Measurements from ENCODE around the gene SMG6. TPM values are rescaled to one million over a fixed set of nuclear protein-coding genes. Genes with fewer than 3 reads are reported as not detected.

The SMG6 gene
- polyA plus RNA-seq, 1 of the 3 experiments (the other 2 are of a cell fraction), result 15.7 TPM

DNA sequence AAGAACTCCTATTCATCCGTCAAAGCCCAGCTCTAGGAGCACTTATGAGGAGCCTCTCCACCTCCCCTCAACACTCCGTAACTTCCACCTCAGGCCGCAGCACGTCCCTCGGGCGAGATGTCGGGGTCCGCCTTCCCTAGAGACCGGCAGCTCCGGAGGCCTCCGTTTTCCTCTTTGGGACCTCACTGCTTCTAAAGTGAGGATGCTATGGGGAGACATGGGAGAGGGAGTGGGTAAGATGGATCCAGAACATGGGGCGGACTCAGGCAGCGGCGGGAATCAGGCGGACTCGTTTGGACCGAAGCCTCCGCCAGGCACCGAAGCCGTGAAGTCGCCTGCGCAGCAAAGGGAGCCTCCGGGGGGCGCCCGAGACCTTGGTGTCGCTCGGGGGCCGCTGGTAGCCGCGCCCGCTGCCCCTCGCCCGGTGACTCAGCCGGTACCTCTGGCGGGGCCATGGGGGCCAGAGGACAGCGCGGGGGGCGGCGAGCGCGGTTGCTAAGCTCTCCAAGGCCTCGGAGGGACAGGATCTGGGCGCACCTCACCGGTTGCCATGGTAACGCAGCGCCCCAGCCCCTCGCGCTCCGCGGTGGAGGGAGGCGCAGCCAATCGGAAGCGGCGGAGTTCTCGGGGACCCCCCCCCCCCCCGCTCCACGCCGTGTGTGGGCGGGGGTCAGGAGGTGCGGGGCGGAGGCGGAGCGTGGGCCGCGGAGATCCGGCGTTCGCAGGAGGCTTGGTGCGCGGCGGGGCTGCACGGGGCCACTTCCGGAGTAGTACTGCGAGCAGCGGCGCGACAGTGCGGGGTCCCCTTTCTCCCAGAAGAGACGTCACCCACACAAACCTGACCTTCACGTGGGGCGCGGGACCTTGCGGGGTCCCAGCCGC lies 250.0 kb downstream of the SMG6 start:
- Histone ChIP-seq H3K79me2 (ENCODE audit: insufficient read depth) (no peaks in the 10 kb centered on the region), H3K9ac (no peak overlapping the region), H3K9me3 (no peaks in the 10 kb centered on the region), H3K27ac (ENCODE audit: low read depth in 2 of 2, low read length in 1 of 2) (no peak overlapping the region; a peak in 1 of 4 replicates), H3F3A (replicated peaks; ENCODE audit: insufficient read depth) (peaks cover 14% of the 10 kb centered on the region), H3K36me3 (replicated peaks in 1 of 2; ENCODE audit: control insufficient read depth in 1 of 2, insufficient read depth in 2 of 2, low read length in 1 of 2) (peaks cover 0 to 2% of the 10 kb centered on the region in 2 experiments), H3K4me3 (ENCODE audit: low read depth in 2 of 2, low read length in 1 of 2) (peak overlapping the region in 1 of 2 experiments; percentile 57; a peak in 3 of 4 replicates), H3K9me2 (no peaks in the 10 kb centered on the region), H3K4me2 (peak overlapping the region; percentile 33; the same call in 1 of the 2 replicates), H2AFZ (ENCODE audit: low read depth) (no peak overlapping the region), H4K20me1 (ENCODE audit: insufficient read depth) (peaks cover 5% of the 10 kb centered on the region; the same call in 1 of the 2 replicates), H3K27me3 (ENCODE audit: insufficient read depth) (no peaks in the 10 kb centered on the region), H3K4me1 (ENCODE audit: control insufficient read depth in 1 of 2, insufficient read depth in 2 of 2, low read depth in 1 of 2, low read length in 1 of 2) (peaks cover 3 to 14% of the 10 kb centered on the region in 2 experiments; a peak in 2 of 4 replicates)
- peak; percentile 68 for DNase-seq
- POLR2A ChIA-PET, result interaction anchor here (1.1 kb wide), 1 partner anchor 91 kb away, joined by 3 read pairs; no protein-coding TSS in a partner anchor
- CTCF ChIA-PET, result interaction anchor here (0.6 to 8.0 kb wide), 39 partner anchors 11 to 295 kb away, joined by 3 to 185 read pairs (median 6); no protein-coding TSS in a partner anchor
- WGBS (ENCODE audit: low lambda C conversion rate), result 65% methylated on average over 36 of the region's 84 CpGs
- TF ChIP-seq RXRA (IDR thresholded peaks at IDR 0.05; ENCODE audit: borderline replicate concordance, low read depth) (no peak), EZH2phosphoT487 (IDR thresholded peaks at IDR 0.05; ENCODE audit: borderline replicate concordance, low read depth) (no peak), MXI1 (IDR thresholded peaks at IDR 0.05; ENCODE audit: low read depth, low read length) (no peak), ELF1 (IDR thresholded peaks at IDR 0.05) (no peak), FOSL2 (IDR thresholded peaks at IDR 0.05; ENCODE audit: borderline replicate concordance, low read depth) (no peak), GABPA (IDR thresholded peaks at IDR 0.05; ENCODE audit: low read depth) (no peak), RFX5 (IDR thresholded peaks at IDR 0.05; ENCODE audit: low read length) (no peak), JUND (IDR thresholded peaks at IDR 0.05) (no peak), SIN3A (IDR thresholded peaks at IDR 0.05; ENCODE audit: borderline replicate concordance, low read depth, low read length) (no peak), MEF2A (IDR thresholded peaks at IDR 0.05; ENCODE audit: borderline replicate concordance, low read depth) (no peak), SMC3 (IDR thresholded peaks at IDR 0.05; ENCODE audit: low read depth, low read length) (peak; percentile 32; the same call in 1 of the 2 replicates), RCOR1 (IDR thresholded peaks at IDR 0.05; ENCODE audit: low read length) (no peak), TCF12 (IDR thresholded peaks at IDR 0.05) (no peak), RAD21 (IDR thresholded peaks at IDR 0.05; ENCODE audit: low read length) (peak; percentile 60), YY1 (IDR thresholded peaks at IDR 0.05; ENCODE audit: low read depth) (no peak), FOXM1 (IDR thresholded peaks at IDR 0.05; ENCODE audit: low read depth) (no peak)
- TF ChIP-seq, protein P1, sequence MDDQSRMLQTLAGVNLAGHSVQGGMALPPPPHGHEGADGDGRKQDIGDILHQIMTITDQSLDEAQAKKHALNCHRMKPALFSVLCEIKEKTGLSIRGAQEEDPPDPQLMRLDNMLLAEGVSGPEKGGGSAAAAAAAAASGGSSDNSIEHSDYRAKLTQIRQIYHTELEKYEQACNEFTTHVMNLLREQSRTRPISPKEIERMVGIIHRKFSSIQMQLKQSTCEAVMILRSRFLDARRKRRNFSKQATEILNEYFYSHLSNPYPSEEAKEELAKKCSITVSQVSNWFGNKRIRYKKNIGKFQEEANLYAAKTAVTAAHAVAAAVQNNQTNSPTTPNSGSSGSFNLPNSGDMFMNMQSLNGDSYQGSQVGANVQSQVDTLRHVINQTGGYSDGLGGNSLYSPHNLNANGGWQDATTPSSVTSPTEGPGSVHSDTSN (IDR thresholded peaks at IDR 0.05), result no peak
- TF ChIP-seq, protein P2, sequence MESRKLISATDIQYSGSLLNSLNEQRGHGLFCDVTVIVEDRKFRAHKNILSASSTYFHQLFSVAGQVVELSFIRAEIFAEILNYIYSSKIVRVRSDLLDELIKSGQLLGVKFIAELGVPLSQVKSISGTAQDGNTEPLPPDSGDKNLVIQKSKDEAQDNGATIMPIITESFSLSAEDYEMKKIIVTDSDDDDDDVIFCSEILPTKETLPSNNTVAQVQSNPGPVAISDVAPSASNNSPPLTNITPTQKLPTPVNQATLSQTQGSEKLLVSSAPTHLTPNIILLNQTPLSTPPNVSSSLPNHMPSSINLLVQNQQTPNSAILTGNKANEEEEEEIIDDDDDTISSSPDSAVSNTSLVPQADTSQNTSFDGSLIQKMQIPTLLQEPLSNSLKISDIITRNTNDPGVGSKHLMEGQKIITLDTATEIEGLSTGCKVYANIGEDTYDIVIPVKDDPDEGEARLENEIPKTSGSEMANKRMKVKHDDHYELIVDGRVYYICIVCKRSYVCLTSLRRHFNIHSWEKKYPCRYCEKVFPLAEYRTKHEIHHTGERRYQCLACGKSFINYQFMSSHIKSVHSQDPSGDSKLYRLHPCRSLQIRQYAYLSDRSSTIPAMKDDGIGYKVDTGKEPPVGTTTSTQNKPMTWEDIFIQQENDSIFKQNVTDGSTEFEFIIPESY (IDR thresholded peaks at IDR 0.05; ENCODE audit: borderline replicate concordance, low read depth), result no peak
- TF ChIP-seq, protein P3, sequence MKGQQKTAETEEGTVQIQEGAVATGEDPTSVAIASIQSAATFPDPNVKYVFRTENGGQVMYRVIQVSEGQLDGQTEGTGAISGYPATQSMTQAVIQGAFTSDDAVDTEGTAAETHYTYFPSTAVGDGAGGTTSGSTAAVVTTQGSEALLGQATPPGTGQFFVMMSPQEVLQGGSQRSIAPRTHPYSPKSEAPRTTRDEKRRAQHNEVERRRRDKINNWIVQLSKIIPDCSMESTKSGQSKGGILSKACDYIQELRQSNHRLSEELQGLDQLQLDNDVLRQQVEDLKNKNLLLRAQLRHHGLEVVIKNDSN (IDR thresholded peaks at IDR 0.05; ENCODE audit: borderline replicate concordance, low read depth), result no peak
- TF ChIP-seq, protein P4, sequence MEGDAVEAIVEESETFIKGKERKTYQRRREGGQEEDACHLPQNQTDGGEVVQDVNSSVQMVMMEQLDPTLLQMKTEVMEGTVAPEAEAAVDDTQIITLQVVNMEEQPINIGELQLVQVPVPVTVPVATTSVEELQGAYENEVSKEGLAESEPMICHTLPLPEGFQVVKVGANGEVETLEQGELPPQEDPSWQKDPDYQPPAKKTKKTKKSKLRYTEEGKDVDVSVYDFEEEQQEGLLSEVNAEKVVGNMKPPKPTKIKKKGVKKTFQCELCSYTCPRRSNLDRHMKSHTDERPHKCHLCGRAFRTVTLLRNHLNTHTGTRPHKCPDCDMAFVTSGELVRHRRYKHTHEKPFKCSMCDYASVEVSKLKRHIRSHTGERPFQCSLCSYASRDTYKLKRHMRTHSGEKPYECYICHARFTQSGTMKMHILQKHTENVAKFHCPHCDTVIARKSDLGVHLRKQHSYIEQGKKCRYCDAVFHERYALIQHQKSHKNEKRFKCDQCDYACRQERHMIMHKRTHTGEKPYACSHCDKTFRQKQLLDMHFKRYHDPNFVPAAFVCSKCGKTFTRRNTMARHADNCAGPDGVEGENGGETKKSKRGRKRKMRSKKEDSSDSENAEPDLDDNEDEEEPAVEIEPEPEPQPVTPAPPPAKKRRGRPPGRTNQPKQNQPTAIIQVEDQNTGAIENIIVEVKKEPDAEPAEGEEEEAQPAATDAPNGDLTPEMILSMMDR (IDR thresholded peaks at IDR 0.05), result peak; percentile 41
